GM15510 (cell line): ENCODE data around the gene ARMH3.

ENCODE experiments used
- POLR2A ChIP-seq: IDR thresholded peaks from 3 replicates; pipeline ENCODE4 v1.6.1; 2011; ENCODE audit warnings: borderline replicate concordance; ENCODE audit not compliant: insufficient read length; ENCODE audit errors: extremely low read depth

The ARMH3 gene

DNA sequence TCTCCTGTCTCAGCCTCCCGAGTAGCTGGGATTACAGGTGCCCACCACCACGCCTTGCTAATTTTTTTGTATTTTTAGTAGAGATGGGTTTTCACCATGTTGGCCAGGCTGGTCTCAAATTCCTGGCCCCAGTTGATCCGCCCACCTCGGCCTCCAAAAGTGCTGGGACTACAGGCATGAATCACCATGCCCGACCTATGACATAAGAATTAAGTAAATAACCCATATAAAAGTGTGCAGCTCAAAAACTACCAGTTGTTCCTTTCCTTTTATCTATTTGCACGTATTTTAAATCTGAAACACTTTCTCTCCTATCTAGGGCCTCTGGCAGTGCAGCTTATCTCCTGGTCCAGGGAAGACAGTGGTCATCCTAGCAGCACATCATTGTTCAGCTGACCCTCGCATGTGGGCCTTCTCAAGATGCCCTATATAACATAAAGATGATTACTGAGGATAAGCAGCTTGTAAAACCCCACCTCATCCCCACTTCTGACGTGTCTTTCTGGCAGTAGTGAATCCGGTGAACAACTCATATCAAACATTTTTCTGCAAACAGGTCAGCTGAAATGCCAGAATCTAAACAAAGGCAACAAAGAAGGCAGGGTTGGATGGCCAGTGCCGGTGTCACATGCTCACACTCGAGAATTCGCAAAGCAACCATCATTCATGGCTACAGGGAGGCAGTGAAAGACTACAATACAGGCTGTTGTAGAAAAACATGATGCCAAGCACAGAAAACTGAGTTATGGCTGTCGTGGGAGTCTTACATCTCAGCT, 176.3 kb downstream of the ARMH3 start:
- no peak for TF ChIP-seq POLR2A

DNA sequence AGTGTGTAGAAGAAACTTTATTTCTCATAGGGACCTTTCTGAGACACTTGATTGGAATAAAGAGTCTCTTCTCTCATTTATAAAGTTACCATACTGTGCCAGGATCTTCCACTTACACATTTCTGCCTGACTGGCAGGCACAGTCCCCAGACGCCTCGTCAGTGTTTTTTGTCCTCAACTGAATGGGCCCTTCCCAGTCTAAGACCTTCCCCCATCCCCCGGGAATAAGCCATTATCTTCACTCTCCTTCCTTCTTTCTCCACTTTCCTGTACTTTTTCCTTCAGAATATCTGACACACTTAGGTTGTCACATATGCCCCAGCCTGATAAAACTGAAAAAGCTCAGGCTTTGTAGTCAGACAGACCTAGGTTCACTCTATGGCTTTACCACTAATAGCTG, 177.1 kb downstream of the ARMH3 start:
- no peak for TF ChIP-seq POLR2A

DNA sequence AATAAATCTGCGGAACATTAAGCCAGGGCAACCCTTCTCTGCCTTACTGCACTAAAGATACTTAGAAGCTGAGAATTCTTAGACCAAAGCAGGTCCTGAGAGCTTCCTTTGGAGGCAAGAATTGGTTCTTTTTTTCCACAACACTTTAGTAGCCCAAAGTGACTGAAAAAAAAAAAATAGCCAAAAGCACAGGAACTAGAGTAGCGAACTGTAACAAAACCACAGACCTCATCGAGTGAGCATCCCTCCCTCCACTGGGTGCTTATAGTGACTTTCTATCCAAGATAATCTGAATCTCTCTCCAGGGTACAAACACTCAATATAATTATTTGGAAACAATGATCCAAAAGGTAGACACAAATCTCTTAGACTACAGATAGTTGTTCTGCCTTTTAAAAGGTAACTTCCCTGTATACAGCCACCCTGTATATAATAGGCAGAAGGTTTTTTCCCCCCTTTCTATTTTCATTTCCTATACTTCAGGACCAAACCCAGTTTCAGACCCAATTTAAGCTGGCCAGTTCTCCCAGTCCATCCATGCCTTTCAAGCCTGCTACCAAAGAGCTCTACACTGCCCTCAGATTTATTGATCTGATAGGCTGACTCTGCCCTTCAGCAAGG, 180.8 kb downstream of the ARMH3 start:
- TF ChIP-seq POLR2A: no peak

DNA sequence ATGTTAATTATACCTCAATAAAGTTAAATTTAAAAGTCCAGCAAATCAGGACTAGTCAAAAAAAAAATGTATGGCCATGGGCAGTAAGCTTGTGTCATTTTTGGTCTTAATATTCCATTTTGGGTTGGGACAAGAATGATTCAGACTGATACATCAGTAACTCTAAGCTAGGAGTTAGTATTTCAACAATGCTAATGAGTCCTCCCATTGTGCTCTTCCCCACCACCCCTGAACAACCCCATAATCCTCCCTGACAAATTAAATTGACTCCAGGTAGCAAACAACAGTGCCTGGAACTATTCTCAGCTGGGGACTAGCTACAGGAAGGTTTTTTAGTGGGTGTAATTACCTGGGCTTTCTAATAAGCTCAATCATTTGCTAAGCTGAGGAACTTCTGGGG, 181.7 kb downstream of the ARMH3 start:
- TF ChIP-seq POLR2A: no peak

DNA sequence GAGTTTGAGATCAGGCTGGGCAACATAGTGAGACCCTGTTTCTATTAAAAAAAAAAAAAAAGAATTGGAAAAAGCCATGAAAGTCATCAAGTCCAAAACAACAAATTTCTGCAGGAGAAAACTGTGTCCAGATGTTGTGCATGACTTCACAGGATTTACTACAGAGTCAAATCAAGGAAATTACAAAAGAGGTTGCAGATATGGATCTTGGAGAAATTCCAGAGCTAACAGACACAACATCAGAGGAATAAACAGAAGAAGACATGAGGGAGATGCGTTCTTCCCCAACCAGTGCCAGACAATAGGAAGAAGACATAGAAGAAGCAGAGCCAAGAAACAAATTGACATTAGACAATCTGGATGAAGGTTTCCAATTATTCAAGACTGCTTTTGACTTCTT, 188.0 kb downstream of the ARMH3 start:
- no peak for TF ChIP-seq POLR2A

DNA sequence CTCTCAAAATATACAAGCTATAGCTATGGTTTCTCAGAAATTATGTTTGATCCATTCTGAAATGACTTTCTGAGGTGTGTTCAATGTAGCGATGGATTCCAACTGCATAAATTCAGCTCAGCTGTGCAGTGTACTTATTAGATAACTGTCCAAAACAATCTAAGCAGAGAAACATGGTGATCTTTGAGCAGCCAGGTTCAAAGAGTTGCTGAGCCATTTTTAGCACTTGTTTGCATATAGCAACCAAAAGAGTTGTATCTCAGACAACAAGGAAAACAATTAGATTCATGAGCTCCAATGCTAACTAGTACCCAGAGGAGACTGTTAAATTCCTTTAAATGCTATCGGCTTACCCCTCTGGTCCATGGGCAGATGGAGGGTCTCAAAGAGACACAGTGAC, 196.4 kb downstream of the ARMH3 start:
- TF ChIP-seq POLR2A: no peak

DNA sequence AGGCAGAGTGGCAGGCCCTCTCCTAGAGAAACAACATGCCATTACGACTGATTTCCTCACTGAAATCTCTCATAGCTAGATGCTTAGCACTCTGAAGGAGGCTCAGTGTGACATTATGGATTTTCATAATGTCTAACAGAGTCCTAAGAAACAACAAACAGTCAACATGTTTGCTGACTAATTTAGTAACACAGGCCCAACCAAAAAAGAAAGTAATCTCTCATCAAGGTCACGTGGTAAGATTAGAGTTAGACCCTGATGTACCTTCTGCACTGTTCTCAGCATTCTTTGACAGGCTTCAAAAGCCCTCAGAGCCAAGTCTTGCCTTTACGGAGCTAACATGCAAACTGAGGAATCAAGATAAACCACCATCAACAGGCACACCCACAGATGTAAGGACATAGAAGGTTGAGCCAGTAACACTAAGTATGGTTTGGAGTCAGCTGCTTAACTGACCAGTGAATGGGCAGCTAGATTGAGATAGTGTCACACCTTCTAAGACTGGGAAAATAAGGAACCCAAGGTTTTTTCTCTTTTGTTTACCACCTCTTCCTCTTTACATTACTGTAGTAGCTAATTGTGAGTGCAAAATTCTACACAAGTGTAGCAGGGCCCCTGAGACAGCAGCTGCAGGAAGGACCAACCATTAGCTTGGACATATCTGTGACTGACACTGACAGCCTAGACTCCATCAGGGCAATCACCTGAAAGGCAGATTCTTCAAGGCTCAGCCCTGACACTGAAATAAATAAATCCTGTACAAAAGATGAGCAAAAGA, 197.1 kb downstream of the ARMH3 start:
- no peak for TF ChIP-seq POLR2A

DNA sequence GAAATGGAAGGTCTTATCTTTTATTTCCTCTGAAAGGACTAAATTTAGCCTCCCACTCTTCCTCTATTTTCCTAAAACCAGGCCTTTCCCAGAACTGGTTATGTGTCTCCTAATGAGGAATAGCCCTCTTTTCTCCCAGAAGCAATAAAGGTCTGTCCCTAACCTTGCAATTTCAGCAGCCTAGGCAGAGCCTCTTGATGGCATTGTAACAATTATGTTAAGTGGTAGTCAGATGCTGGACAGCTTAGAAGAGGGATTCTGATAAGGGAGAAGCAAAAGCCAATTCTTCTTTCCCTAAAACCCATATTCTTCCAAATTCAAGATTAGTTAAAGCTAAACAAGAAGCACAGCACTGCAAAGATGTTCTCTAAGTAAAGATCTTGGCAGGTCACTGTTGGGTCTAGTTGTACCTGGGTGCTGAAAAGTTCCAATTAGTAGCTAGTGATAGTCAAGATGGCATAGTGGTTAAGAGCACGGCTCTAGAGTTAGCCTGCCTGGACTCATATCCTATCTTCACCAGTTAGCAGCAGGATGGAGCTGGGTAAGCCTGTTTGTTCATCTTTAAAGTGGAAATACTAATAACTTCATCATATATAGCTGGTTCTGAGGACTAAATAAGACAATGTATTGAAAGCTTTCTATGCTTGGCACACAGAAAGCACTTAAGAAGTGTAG, 198.0 kb downstream of the ARMH3 start:
- no peak for TF ChIP-seq POLR2A

DNA sequence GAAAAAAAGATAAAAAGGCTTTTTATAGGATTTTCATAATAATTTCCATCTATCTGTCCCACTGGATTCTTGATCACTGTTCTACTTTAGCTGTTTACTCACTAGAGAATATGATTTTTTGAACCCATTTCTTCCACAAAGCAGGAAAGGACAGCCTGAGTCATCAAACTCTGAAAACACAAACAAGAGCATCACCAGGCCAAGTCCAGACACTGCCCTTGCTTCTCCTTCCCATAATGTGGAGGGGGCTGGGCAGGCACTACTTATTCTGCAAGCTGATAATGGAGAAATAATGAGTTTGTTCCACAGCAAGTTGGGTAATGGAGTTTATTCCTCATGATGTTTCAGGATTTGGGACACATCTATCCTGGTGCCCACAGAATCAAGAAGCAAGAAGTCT, 199.3 kb downstream of the ARMH3 start:
- no peak for TF ChIP-seq POLR2A

DNA sequence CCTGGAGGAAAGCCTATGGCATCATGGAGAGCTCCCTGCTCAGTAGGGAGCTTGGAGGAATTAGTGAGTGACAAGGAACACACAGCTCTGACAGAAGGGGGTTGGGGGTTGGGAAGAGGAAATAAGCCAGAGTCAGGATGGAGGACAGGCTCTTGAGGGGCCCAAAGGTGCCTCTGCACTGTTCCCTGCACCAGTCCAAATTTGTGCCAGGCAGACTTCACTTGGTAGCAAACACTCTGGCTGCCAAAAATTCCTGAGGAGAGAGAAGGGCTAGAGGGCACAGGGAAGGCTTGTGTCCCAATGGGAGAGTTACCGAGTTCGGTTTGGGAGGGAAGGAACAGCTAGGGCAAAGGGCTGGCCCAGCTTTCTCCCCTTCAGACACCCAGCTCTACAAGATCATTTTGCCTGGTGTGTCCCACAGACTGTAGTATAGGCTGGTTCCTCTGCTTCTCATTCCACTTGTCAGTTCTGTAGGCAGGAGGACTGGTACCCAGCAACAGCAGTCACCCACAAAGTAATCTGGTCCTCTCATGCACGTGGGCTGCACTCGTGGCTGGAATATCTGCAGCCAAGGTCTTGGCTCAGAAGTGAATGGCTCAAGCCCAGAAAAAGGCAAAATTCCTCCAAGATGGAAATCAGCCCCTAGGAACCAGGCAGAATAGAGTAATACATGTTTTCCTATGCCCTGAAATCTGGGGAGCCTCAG, 204.4 kb downstream of the ARMH3 start:
- no peak for TF ChIP-seq POLR2A

DNA sequence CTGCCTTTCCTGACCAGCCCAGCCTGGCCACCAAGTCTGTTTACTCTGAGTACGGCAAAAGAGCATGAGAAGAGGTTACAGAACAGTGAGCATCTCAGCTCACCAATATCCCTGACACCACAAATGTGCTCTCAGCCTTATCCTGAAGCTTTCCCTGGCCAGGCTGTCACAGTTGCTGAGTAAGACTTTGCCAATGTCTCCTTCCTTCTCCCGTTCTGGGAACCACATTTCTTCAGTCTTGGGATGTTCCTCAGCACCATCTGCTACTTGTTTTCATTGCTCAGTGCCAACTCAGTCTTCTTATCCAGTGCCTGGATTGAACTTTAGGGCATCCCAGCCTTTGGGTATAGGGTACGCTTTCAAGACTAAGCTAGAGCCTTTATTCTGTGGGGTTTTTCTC, 205.2 kb downstream of the ARMH3 start:
- TF ChIP-seq POLR2A: no peak

DNA sequence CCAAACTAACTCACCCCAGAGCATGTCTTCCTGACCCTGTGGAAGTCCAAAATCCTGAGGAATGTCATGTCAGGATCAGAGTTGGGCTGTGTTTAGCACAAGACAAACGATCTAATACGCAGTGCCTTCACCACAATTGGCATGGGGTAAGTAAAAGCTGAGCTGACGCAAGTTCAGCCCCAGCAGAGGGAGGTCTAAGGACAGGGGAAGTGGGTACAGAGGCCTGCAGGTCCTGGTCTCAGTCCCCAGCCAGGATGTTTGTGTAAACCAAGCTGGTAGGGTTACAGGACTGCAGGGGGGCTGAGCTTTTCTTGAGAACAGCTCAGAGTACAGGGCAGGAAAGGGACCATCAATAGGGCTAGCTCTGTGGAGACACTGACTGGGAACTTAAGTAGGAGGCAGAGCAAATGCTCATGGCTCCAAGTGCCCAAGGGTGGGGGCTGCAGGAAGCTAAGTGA, 207.1 kb downstream of the ARMH3 start:
- no peak for TF ChIP-seq POLR2A

DNA sequence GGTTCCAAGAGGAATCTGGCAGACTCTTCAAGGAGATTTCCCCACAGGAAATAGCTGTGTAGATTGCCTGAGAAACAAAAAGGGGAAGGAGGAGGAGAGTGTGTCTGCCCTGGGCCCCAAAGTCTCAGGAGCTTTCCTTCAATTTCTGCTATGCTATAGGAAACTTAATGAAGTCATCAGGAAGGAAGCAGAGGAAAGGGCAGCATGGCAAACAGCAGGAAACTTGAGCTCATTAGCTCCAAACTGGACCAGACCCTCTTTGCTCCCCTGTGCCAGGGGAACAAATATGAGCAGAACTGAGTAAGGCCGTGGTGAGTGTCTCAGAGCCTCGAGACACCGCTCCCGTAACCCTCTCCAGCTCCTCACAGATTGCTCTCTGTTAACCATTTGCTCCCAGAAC, 207.6 kb downstream of the ARMH3 start:
- TF ChIP-seq POLR2A: no peak

DNA sequence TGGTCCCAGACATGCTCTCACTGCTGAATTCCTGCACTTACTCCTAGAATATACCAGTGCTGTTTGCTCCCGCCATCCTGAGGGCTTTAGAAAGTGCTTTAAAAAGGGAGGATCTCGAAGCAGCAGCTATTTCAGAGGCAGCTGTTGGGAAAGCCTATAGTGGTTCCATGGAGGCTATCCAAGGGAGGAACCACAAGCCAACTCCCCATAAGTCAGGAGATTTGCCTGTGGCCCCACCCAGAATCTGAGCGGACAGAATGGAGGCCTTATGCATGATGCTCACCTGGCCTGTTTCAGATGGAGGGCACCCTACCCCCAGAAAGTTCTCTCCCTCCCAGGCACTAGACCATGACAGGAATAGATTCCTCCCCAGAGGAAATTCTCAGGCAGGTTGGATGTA, 210.1 kb downstream of the ARMH3 start:
- no peak for TF ChIP-seq POLR2A

DNA sequence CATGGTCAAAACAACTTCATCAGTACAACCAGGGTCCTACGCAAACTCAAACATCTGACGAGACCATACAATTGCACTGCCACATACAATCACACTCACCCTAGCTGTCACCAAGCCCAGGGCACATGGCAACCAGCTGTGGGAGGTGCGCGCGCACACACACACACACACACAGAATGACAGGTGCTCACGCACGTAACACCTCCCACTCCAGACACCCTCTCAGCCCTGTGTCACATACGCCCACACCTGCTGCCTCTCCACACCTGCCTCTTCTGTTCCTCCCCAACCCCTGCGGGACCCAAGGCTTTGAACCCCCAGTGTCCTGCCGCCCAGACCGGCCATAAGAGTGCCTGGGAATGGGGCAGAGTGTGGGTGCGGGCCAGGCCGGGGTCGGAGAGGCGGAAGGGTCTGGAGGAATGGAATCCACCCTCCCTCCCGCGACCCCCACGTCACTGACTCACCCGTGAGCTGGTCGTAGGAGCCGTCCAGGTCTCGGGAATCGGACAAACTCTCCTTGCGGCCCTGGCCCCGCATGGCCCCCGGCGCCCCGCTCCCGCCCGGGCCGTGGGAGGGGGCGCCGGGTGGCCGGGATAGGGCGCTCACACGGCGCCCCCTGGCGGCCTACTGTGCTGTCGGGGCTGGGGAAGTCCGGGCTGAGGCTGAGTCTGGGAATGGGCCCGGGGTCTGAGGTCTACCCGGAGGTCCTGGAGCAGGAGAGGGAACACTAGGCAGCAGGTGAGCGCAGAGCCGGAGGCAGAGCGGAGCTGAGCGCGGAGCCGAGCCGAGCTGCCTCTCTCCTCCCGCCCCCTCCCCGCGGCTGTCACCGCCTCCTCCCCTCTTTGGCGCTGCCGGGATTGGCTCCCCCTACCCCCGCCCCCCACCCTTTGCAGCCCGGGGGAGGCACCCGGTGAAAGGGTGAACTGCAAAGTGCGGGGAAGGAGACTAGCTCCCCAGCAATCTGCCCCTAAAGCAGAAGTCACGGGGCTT, 212.6 kb downstream of the ARMH3 start, which contains the start of gene KCNIP2:
TSS of gene KCNIP2 (minus strand) at position 769 of the 990 bp plus-strand sequence. CDS start at position 537, 232 bp downstream.
- TF ChIP-seq POLR2A: no peak
